ENCODE results near the gene CXCR1.
"Not testable (repeated sequence)": the region's sequence is repeated elsewhere in the genome, so short reads cannot be mapped to it uniquely, and the experiment has no call there.

The CXCR1 gene

GRCh38 chr2:218166791-218167190 lies at the start of gene CXCR1:
Gene CXCR1 (minus strand): TSS chr2:218166962. CDS start chr2:218165211, 1,751 bp downstream.
- no peak for FAIRE-seq

- no peak for FAIRE-seq
Observed at GRCh38 chr2:218216336-218216673, 49.5 kb upstream of the CXCR1 start.

GRCh38 chr2:218214116-218214515 lies 47.4 kb upstream of the CXCR1 start:
- FAIRE-seq: no peak

- no peak for FAIRE-seq
Observed at GRCh38 chr2:218209078-218209477, 42.3 kb upstream of the CXCR1 start.

- no peak for FAIRE-seq
Observed at GRCh38 chr2:218202266-218202665, 35.5 kb upstream of the CXCR1 start.

GRCh38 chr2:218196974-218197373 lies 30.2 kb upstream of the CXCR1 start:
- FAIRE-seq: no peak

- no peak for FAIRE-seq
Observed at GRCh38 chr2:218194880-218195279, 28.1 kb upstream of the CXCR1 start.

GRCh38 chr2:218193701-218194100 lies 26.9 kb upstream of the CXCR1 start:
- no peak for FAIRE-seq

- no peak for FAIRE-seq
Observed at GRCh38 chr2:218192902-218193430, 26.2 kb upstream of the CXCR1 start.

- no peak for FAIRE-seq
Observed at GRCh38 chr2:218188528-218188927, 21.8 kb upstream of the CXCR1 start.

GRCh38 chr2:218187296-218188015 lies 20.7 kb upstream of the CXCR1 start:
- FAIRE-seq: no peak

GRCh38 chr2:218186876-218187275 lies 20.1 kb upstream of the CXCR1 start:
- FAIRE-seq: no peak

- FAIRE-seq: no peak
Observed at GRCh38 chr2:218186355-218186766, 19.6 kb upstream of the CXCR1 start.

GRCh38 chr2:218184331-218184730 lies 17.6 kb upstream of the CXCR1 start:
- no peak for FAIRE-seq

GRCh38 chr2:218180467-218181114 lies 13.8 kb upstream of the CXCR1 start:
- no peak for FAIRE-seq

GRCh38 chr2:218179782-218180181 lies 13.0 kb upstream of the CXCR1 start:
- no peak for FAIRE-seq

GRCh38 chr2:218172845-218173244 lies 6.1 kb upstream of the CXCR1 start:
- no peak for FAIRE-seq

- not testable (repeated sequence) for FAIRE-seq
Observed at GRCh38 chr2:218171744-218172143, 5.0 kb upstream of the CXCR1 start.

- FAIRE-seq: no peak
Observed at GRCh38 chr2:218169757-218170546, 3.2 kb upstream of the CXCR1 start.

- FAIRE-seq: no peak
Observed at GRCh38 chr2:218168635-218169462, 2.1 kb upstream of the CXCR1 start.

GRCh38 chr2:218168016-218168415 lies 1.3 kb upstream of the CXCR1 start:
- no peak for FAIRE-seq

GRCh38 chr2:218162814-218163213 lies 3.9 kb downstream of the CXCR1 start:
- FAIRE-seq: no peak

- FAIRE-seq: no peak
Observed at GRCh38 chr2:218161644-218162043, 5.1 kb downstream of the CXCR1 start.
